GM18870 (cell line): Measurements from ENCODE around the gene PRKN.
A peak's percentile ranks its signal among the peaks of the same experiment; 100 is the strongest.

Experiments
- ATAC-seq: cut with Tn5 transposase; IDR thresholded peaks from one replicate; pipeline ENCODE4 v1.9.1; 2021; ENCODE audit warnings: moderate library complexity; ENCODE audit not compliant: unreplicated experiment

Gene PRKN

DNA sequence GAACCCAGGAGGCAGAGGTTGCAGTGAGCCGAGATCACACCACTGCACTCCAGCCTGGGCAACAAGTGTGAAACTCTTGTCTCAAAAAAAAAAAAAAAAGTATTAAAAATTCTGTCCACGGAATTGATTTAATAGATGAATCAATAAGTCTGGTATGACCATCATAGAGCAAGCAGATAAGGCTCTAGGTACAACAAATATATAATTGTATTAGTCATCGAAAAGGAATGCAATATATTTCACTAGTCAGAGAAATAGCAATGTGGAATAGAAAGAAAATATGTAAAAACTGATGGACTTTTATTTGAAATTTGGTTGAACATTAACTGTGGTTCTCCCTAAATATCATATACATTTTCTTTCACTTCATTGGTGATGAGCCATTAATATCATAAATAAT is 976.9 kb downstream of the PRKN start:
- no peak for ATAC-seq

DNA sequence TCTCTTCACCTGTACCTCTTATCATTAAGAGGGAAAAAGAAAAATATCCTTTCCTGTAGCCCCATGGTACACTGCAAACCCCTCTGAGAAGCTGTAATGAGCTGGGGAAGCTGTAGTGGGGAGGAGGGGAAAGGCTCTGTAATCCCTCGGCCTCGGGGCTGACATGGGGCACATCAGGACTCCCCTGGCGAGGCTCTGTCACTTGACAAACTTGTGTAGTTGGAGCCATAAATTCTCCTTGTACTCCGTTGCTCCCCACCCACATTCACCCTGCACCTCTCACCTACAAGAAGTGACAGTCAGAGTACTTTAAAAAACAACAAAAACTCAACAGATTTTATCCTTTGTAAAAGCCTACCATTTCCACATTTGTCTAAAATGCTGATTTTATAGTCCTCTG is 978.0 kb downstream of the PRKN start:
- no peak for ATAC-seq

DNA sequence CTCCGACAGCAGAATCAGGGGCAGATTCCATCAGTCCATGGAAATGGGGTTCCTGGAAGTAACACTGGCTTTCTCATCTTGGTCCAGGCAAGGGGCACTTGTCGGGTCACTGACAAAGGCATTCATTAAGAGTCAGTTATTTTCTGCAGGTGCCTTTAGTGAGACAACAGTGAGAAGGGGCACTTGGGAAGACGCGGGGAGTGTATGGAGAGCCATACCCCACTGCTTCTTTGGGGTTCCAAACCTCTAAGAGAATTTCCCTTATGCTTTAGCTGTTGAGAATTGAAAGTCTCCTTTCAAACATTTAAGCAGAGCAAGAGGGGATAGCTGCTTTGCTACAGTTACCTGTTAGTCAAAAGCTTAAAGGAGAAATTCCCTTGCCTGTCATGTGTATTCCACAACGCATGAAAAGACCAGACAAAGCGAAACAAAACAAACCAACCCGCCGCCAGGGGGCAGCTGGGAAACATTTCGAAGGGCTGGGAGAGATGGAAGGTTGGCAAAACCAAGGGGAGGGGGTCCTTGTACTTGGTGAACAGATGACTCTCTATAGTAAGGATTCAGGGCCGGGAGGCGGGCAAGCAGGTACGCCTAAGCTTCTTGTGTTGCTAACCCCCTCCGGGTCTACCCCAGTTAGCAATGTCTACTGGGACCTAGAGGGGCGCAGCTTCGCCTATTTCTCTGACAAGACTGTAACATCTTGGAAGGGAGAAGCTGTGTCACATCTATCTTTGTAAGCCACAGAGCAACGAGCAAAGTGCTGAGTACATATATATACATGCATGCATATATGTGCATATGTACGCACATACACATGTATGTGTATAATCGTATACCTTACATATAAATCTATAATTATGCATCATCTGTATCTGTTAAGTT is 978.8 kb downstream of the PRKN start:
- ATAC-seq: no peak

DNA sequence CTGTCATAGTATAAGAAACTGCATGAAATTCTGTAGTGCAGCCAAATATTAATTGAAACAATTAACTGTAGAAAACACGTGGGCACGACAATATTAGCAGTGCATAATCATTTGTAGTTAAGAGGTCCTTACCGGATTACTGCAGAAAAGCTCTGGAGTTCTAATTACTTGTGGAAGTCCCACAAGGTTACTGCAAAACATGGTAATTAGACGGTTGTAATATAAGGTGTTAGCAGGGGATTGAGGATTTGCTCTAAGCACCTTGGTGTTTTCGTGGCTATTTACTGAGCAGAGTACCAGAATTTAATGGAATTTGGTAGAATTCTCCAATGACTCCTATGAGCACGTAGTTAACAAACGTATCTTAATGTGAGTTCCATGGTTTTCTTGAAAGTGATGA is 980.1 kb downstream of the PRKN start:
- no peak for ATAC-seq

DNA sequence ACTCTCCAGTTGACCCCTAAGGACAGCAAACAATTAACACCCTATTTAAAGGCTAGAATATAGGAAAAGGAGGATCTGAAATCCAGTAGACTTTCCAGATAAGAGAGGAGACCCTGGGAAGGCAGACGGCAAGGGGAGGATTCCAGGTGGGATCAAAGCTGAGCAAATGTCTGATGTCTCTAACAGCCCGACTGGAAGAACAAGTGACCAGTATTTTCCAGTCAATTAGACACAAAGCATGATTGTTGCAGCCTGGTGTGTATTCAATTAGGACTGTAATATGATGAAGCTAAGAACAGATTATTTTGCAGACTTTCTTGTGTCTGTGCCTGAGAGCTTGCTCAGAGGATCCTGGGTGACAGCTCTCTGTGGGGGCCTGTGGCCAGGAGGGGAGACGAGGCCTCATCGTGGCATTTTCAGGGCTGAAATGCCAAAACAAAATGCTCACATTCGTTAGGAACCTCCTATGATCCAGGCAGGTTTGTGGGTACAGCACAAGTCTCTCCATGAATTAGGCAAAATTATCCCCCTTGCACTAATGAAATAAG is 981.9 kb downstream of the PRKN start:
- ATAC-seq: no peak

DNA sequence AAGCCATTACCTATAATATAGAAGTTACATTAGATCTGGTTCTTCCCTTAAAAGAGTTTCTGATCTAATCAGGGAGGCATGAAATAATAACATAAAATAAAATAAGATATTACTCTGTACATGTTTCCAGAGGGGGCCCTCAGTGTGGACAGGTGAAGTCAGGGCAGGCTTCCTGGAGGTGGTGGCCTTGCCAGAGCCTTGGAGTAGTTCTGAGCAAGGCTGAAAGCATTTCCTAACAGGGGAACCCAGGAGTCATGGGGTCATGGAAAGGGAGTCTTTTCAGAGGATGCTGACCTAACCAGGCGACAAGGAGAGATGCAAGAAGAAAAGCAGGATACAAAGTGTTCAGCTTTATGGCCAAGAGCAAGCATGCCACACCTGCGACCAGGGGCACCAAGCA is 982.4 kb downstream of the PRKN start:
- ATAC-seq: no peak

DNA sequence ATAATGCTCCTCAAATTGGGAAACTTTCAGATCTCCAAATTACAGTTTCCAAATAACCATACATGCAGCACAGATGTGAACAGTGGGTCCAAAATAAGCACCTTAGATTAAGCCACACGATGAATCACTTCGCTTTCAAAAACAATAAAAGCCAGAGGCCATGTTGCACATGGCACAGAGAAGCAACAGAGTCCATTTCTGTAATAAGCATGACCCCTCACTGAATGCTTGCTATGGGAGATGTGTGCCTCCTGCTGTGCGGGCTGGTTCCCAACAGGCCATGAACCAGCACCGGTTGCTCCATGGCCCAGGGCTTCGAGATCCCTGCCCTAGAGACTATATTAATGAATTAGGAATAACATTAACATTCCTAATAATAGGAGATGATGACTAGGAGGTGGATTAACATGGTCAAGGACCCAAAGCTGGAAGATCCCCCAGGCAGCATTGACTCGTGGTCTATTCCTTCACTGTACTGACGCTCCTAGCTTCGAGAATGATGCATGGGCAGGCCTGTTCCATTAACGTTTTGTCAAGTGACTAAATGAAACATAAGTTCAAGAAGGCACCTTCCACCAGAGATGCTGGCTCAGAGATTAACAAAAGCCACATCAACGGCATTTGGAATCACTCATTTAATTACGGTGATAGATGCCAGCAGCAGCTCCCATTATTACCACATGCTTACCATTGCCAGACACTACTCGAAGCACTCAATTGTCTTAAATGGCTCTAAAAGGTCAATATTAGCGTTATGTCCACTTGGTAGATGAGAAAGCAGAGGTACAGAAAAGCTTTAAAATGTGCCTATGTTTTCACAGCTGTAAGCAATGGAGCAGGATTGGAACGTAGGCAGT is 983.1 kb downstream of the PRKN start:
- ATAC-seq: no peak

DNA sequence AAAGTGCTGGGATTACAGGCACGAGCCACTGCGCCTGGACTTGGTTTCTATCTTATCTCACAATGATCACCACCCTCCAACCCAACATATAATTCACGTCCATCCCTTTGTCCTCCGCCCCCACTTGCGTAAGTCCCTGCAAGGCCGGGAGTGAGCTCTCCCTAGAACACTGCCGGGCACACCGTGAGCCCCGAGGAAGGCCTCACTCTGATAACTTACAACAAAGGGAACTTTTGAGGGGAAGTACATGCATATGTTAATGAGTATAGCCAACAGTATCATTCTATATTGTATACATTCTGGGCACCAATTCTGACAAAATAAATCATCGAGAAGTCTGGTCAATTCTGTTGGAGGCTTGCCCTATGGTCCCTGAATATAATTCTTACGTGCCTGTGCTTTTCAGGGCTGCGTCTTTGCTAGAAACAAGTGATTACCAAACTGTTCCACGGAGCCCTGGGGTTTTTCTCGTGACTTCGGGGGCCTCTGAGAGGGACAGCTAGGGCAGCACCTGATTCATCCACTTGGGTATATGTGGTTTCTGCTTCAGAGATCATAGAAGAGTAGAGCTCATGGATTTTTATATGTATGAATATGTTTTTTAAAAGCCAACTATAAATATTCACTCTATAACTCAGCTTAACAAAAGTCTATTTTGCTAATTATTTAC is 983.9 kb downstream of the PRKN start:
- peak; percentile 37 for ATAC-seq

DNA sequence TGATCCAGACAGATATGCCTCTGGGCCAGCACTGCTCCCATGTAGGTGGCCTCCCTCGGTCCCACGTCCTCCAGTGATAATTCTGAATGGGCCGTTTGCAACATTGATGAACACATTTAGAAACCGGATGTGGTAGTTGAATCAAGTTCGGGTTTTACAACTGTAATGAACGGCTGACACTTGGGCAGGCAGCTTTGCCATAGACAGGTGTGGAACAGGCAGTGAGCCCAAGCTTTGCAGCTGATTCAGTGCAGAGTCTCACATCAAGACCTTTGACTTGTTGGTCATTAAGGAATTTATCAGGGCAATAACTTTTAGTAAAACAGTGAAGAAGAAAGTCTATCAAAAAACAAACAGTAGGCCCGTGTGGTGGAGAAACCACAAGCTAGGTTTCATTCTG is 987.1 kb downstream of the PRKN start:
- ATAC-seq: no peak

DNA sequence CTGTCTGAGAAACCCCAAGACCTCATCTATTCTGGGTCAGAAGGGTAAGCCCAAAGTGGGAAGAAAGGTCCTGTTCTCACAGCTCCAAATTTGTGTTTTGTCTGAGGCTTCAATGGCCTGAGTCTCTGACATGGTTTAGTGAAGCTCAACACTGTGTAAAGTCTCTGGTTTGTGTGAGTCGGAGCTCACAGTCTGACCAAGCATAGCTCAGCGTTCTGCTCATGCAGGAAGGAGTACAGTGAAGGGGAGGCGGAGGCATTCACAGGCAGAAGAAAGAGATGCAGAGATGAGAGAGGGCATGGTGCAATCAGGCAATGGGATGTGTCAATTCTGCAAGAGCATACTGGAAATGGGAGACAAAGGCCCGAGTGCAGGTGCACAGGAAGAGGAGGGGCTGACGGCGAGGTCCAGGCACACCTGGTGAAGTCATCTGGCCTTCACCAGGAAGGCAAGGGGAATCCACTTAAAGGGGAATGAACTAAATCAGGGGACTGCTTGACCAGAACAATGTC is 990.7 kb downstream of the PRKN start:
- no peak for ATAC-seq

DNA sequence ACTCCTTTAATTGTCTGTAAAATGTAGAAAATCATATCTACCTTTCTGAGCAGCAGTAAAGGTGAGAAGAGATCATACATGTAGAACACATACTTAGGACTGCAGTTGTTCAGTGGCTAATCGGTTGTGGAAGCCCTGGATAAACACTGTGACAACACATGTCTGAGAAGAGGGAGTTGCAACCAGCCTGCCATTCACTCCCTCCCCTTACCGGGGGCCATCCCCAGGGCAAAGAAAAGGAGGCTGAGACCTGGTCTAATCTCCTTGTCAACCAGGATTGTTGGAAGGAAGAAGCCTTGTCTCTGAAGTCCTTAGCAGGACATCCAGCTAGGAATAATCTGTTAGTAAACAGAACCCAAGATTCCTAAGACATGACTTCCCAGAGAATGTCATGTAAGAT is 991.2 kb downstream of the PRKN start:
- ATAC-seq: no peak

DNA sequence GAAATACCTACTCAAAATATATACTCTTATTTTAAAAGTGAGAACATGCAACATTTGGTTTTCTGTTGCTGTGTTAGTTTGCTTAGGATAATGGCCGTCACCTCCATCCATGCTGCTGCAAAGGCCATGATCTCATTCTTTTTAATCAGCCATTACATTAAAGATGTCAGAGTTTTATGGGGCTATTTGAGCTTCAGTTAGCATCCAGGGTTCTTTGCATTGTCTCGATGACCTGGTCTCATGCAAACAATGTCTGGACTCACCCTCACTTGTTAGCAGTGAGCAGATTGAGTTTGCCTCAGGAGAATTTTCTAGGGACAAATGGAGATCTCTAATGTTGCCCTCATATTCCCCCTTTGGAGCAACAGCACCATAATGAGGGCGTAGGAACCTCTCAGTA is 995.0 kb downstream of the PRKN start:
- no peak for ATAC-seq

DNA sequence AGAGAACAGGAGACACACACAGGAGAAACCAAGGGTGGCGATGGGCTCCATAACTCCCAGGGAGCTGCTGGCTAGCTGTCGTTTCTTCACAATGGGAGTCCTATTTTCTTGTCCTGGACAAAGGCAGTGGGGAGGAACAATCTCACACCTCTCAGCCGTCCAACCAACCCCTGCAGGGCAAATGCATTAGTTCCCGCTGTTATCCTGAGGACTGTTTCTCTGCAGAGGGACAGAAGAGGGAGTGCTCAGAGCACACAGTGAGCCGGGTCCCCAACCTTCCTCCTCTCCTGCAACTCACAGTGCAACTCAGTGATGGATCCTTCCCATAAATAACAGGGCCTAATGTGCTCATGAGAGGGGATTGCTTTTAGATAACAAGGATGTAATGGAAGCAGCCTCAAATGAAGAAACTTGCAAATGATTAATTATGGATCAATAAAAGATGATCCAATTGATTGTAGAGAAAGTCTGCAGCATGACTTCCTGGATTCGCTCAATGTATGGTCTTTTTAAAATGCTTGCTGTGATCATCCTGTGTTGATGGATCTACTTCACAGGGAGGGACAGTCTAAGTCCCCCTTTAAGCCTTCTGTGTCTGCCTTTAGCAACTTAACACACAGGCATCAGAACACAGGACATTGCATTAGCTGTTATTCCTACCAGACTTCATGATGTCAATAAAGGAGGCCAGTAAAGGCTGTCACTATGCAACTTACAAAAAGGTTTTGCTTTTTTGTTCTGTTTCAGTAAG is 1000.3 kb downstream of the PRKN start:
- no peak for ATAC-seq

DNA sequence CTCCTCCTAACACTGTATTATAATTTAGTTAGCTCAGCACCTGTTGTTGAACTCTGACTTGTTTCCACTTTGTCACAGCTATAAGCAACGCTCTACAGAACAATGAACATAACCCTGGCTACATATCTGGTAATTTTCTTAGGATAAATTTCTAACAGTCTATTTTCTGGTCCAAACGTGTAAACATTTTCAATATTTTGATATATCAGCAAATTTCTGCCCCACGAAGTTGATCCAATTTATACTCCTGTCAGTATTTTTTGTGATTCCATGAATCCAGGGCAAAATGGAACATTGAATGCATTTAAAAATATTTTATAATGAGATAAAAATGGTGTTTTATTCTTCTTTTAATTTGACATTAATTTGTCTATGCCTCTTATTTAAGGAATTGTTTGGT is 1005.2 kb downstream of the PRKN start:
- no peak for ATAC-seq

DNA sequence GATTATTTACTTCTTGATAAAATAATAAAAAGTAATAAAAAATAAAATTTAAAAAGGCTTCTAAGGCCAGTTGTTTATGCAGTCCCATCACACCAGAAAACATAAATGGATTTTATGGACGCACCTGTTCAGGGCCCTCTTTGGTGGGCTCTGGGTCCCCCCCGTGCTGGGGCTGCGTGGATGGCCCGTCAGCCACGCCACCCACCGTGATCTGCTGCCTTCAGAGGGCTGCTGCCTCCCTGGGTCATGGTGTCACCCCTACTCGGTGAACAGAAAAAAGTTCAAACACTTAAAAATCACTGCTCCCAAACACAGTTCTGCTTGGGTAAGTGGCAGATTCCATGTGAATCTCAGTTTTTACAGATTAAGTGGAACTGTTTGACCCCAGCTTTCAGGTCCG is 1006.1 kb downstream of the PRKN start:
- ATAC-seq: no peak

DNA sequence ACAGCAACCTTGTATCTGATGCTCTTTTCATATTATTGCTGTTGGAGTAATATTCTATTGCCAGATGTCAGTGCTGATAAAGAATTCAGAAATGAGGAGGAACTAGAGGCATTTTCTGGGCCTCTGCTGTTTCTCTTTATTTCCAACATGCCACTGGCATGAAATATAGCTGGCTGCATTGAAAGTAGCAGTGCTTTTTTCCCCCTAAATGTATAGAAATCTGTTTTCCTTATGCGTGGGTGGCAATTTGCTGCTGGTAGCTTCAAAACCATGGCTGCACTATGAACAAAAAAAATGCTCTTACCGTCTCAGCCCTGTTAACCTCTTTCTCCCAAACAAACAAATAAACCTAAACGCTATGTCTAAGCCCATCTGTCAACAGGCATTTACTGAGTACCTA is 1011.4 kb downstream of the PRKN start:
- ATAC-seq: no peak

DNA sequence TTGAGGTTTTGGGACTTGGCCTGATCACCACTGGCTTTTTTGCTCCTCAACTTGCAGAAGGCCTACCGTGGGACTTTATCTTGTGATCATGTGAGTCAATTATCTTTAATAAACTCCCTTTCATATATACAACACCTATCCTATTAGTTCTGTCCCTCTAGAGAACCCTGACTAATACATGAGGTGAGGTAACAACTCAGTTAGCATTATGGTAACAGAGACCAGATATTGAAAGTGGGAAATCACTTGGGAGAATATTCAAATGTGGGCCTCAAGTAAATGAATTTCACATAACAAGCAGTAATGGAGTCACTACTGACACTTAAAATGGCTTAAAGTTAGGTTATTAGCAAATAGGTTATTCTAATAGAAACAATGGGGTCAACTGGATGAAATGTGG is 1015.6 kb downstream of the PRKN start:
- no peak for ATAC-seq

DNA sequence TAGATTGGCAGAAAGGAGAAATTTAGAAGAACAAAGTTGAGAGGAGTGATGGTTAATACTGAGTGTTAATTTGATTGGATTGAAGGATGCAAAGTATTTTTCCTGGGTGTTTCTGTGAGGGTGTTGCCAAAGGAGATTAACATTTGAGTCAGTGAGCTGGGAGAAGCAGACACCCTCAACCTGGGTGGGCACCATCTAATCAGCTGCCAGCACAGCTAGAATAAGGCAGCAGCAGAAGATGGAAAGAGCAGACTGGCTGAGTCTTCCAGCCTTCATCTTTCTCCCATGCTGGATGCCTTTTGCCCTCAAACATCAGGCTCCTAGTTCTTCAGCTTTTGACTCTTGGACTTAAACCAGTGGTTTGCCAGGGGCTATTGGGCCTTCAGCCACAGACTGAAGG is 1016.1 kb downstream of the PRKN start:
- no peak for ATAC-seq

DNA sequence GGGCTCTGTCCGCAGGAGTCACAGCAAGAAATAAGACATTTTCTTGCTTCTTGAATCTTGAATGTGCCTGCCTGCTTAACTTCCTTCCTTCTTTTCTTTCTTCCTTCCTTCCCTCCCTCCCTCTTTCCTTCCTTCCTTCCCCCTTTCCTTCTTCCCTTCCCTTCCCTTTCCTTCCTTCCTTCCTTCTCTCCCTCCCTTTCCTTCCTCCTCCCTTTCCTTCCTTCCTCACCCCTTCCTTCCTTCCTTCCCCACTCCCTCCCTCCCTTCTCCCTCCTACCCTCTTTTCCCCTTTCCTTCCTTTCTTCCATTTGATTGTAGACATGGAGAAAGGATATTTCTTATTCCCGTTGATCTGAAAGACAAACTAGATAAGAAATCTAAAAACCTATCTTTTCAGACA is 1016.9 kb downstream of the PRKN start:
- ATAC-seq: no peak

DNA sequence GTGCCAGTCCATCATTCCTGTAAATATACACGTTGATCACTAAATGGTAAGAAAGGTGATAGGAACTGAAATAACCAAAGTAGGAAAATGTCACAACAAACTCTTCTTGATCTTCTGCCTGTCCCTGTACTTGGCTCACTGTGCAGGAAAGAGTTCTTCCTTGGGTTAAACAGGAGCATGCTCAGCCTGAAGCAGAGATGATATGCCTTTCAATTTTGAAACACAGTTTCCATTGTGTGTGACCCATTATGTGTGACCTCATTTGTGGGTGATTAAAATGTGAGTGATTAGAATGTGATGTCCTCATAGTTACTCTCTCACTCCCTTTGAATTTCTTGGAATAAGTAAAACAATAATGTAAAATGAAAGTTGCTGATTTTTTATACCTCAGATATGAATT is 1026.5 kb downstream of the PRKN start:
- ATAC-seq: no peak
